IMR-90 (cell line): ENCODE results near the gene FBXO34. TPM values are rescaled to one million over a fixed set of nuclear protein-coding genes. Genes with fewer than 3 reads are reported as not detected.

ENCODE experiments used
- ATAC-seq: fragments of 200-7000 bp; cut with Tn5 transposase; 2 replicates; pipeline ENCODE4 v1.9.1; 2020; ENCODE audit warnings: low read depth, mild to moderate bottlenecking, moderate library complexity
- BruUV-seq: library from RNA; stranded (reverse); fragments of 400-500 nt; replicated peaks from 2 replicates; lab custom pipeline; 2021; lab: Mats Ljungman, UMichigan
- CTCF ChIA-PET: fragments of 300-600 bp; formaldehyde crosslinking; extraction: SDS; loops from one replicate; lab custom pipeline; 2021; ENCODE audit warnings: antibody characterized with exemption; lab: Yijun Ruan, JAX
- POLR2A ChIA-PET: fragments of 300-600 bp; sonication (Branson Sonifier 250); formaldehyde crosslinking; loops from one replicate; lab custom pipeline; 2022; ENCODE audit warnings: antibody characterized with exemption; ENCODE audit not compliant: unreplicated experiment; lab: Charles Lee
- DNase-seq: peaks from one replicate; pipeline ENCODE4 v3.0.0; 2013
- H2AFZ ChIP-seq: replicated peaks from 2 replicates; pipeline ENCODE3; 2013; ENCODE audit warnings: low read length, mild to moderate bottlenecking; ENCODE audit not compliant: poor library complexity
- H2AK5ac ChIP-seq: 2 replicates; pipeline ENCODE4 v1.6.1; 2013; ENCODE audit warnings: low read depth, low read length, inconsistent platforms
- H2AK9ac ChIP-seq: replicated peaks from 2 replicates; pipeline ENCODE3; 2013; ENCODE audit warnings: mild to moderate bottlenecking, low read depth, low read length, moderate library complexity; ENCODE audit not compliant: poor library complexity
- H2BK120ac ChIP-seq: 2 replicates; pipeline ENCODE4 v1.6.1; 2013; ENCODE audit warnings: low read depth, low read length, inconsistent platforms
- H2BK15ac ChIP-seq: 3 replicates; pipeline ENCODE4 v1.6.1; 2013; ENCODE audit warnings: low read depth, low read length, inconsistent platforms
- H2BK20ac ChIP-seq: 2 replicates; pipeline ENCODE4 v1.6.1; 2013; ENCODE audit warnings: low read depth, mild to moderate bottlenecking, inconsistent platforms, low read length, moderate library complexity
- H2BK5ac ChIP-seq: 2 replicates; pipeline ENCODE4 v1.6.1; 2013; ENCODE audit warnings: mild to moderate bottlenecking, low read depth, low read length, inconsistent platforms; ENCODE audit not compliant: poor library complexity, severe bottlenecking
- H3K14ac ChIP-seq: replicated peaks from 2 replicates; pipeline ENCODE4 v1.6.1; 2013; ENCODE audit warnings: low read depth, low read length, inconsistent platforms
- H3K18ac ChIP-seq: 2 replicates; pipeline ENCODE4 v1.6.1; 2013; ENCODE audit warnings: low read depth, low read length, control low read depth
- H3K23ac ChIP-seq: 2 replicates; pipeline ENCODE4 v1.6.1; 2013; ENCODE audit warnings: low read depth, low read length, inconsistent platforms
- H3K27ac ChIP-seq: 2 replicates; pipeline ENCODE4 v1.5.1; 2013; ENCODE audit warnings: mild to moderate bottlenecking, control low read depth, low read length; ENCODE audit not compliant: insufficient read depth
- H3K27me3 ChIP-seq: 2 replicates; pipeline ENCODE4 v1.6.1; 2013; ENCODE audit warnings: low read length; ENCODE audit not compliant: control insufficient read depth, insufficient read depth
- H3K36me3 ChIP-seq: 2 replicates; pipeline ENCODE4 v1.6.1; 2013; ENCODE audit warnings: low read length, mixed read lengths; ENCODE audit not compliant: control insufficient read depth, insufficient read depth
- H3K4ac ChIP-seq: 2 replicates; pipeline ENCODE4 v1.6.1; 2013; ENCODE audit warnings: low read depth, low read length, inconsistent platforms
- H3K4me1 ChIP-seq: 2 replicates; pipeline ENCODE4 v1.6.1; 2013; ENCODE audit warnings: low read length, mixed read lengths; ENCODE audit not compliant: control insufficient read depth, insufficient read depth
- H3K4me2 ChIP-seq: 2 replicates; pipeline ENCODE4 v1.6.1; 2013; ENCODE audit warnings: low read depth, mild to moderate bottlenecking, control low read depth, low read length, moderate library complexity
- H3K4me3 ChIP-seq: 2 replicates; pipeline ENCODE4 v1.5.1; 2013; ENCODE audit warnings: low read depth, mild to moderate bottlenecking, control low read depth, low read length, moderate library complexity; ENCODE audit not compliant: insufficient read depth
- H3K56ac ChIP-seq: 2 replicates; pipeline ENCODE4 v1.6.1; 2013; ENCODE audit warnings: low read length, inconsistent platforms; ENCODE audit not compliant: insufficient read depth; ENCODE audit errors: extremely low read depth
- H3K79me1 ChIP-seq, 2 experiments: 2 replicates each; pipeline ENCODE4 v1.6.1; 2013; ENCODE audit warnings: low read length in 2 of 2, inconsistent platforms in 1 of 2, low read depth in 1 of 2
- H3K9ac ChIP-seq: 2 replicates; pipeline ENCODE4 v1.6.1; 2013; ENCODE audit warnings: low read depth, low read length, control low read depth
- H3K9me1 ChIP-seq: 2 replicates; pipeline ENCODE4 v1.6.1; 2013; ENCODE audit warnings: low read length, inconsistent platforms; ENCODE audit not compliant: insufficient read depth
- H3K9me3 ChIP-seq: 2 replicates; pipeline ENCODE4 v1.6.1; 2013; ENCODE audit warnings: low read length; ENCODE audit not compliant: control insufficient read depth, insufficient read depth
- H4K20me1 ChIP-seq: 2 replicates; pipeline ENCODE4 v1.6.1; 2013; ENCODE audit warnings: low read length, inconsistent platforms; ENCODE audit not compliant: insufficient read depth
- H4K5ac ChIP-seq: 2 replicates; pipeline ENCODE4 v1.6.1; 2013; ENCODE audit warnings: mild to moderate bottlenecking, low read depth, low read length, control low read depth
- H4K8ac ChIP-seq, 2 experiments: 2 replicates each; pipeline ENCODE4 v1.6.1; 2013; ENCODE audit warnings: low read depth in 2 of 2, low read length in 2 of 2, control low read depth in 1 of 2, inconsistent platforms in 1 of 2
- H4K91ac ChIP-seq: 2 replicates; pipeline ENCODE4 v1.6.1; 2013; ENCODE audit warnings: low read depth, low read length, inconsistent platforms; ENCODE audit not compliant: insufficient read depth
- BHLHE40 ChIP-seq: fragments of 150-350 bp; IDR thresholded peaks from 2 replicates; pipeline ENCODE4 v1.6.1; 2016; ENCODE audit warnings: mild to moderate bottlenecking, low read depth, low read length
- CEBPB ChIP-seq: IDR thresholded peaks from 2 replicates; pipeline ENCODE4 v1.6.1; 2012; ENCODE audit warnings: low read depth, low read length, improper control_type of control experiment
- CHD1 ChIP-seq: IDR thresholded peaks from 2 replicates; pipeline ENCODE4 v1.6.1; 2012; ENCODE audit warnings: low read depth, low read length, improper control_type of control experiment
- ELK1 ChIP-seq: fragments of 150-350 bp; IDR thresholded peaks from 2 replicates; pipeline ENCODE4 v1.6.1; 2016; ENCODE audit warnings: low read depth, mild to moderate bottlenecking, low read length, moderate library complexity, borderline replicate concordance
- MAFK ChIP-seq: IDR thresholded peaks from 2 replicates; pipeline ENCODE4 v1.6.1; 2012; ENCODE audit warnings: low read depth, low read length, improper control_type of control experiment
- MAZ ChIP-seq: IDR thresholded peaks from 2 replicates; pipeline ENCODE4 v1.6.1; 2012; ENCODE audit warnings: low read depth, mild to moderate bottlenecking, low read length, improper control_type of control experiment, moderate library complexity, borderline replicate concordance
- NFE2L2 ChIP-seq: fragments of 150-350 bp; IDR thresholded peaks from 2 replicates; pipeline ENCODE4 v1.6.1; 2016; ENCODE audit warnings: low read depth, mild to moderate bottlenecking, low read length
- WGBS, 2 experiments: methylation state at CpG; one replicate each; pipeline versions ENCODE4 v1.1.5 to v1.1.7; 2013; ENCODE audit warnings: missing lambda C conversion rate in 2 of 2; ENCODE audit not compliant: insufficient read length in 1 of 2; ENCODE audit errors: extremely low coverage in 2 of 2; 5-methylcytosine and 5-hydroxymethylcytosine counted together
- dilution Hi-C: fragments of 300-500 bp; cut with HindIII; formaldehyde crosslinking; loops from one replicate; pipeline ENCODE4 v1.14.3; 2018; ENCODE audit warnings: low sequenced_read_pairs; ENCODE audit not compliant: unreplicated experiment
- in situ Hi-C: fragments of 300-500 bp; cut with MboI; formaldehyde crosslinking; loops from 3 replicates; pipeline ENCODE4 v1.14.3; 2019; ENCODE audit warnings: low sequenced_read_pairs, inconsistent platforms, mixed read lengths
- intact Hi-C: fragments of 100-400 bp; cut with micrococcal nuclease; formaldehyde crosslinking; loops from 2 replicates; pipeline ENCODE4 v1.10.0; 2022
- polyA plus RNA-seq, 3 experiments: library from polyadenylated mRNA; depleted of rRNA; stranded (reverse); fragments of >200 nt; gene quantifications; 2 replicates each; pipeline ENCODE4 v1.2.3, GENCODE V29; 2012; ENCODE audit warnings: low replicate concordance in 1 of 3
- total RNA-seq: library from RNA; depleted of rRNA; stranded (reverse); fragments of >200 nt; gene quantifications from 2 replicates; pipeline ENCODE4 v1.2.3, GENCODE V29; 2012

Gene FBXO34
- total and polyA plus RNA-seq, 2 of the 4 experiments (the other 2 are of a cell fraction): 15.4 to 35.1 TPM

GRCh38 chr14:55356913-55357312, 85.7 kb downstream of the FBXO34 start:
- no peaks in the 10 kb centered on the region; the same call in 1 of the 2 replicates for H4K20me1 ChIP-seq
- peaks cover 10 to 31% of the 10 kb centered on the region in 2 experiments; a peak in 3 of 4 replicates for H3K79me1 ChIP-seq
- no peak overlapping the region for H3K4ac ChIP-seq
- peaks cover 12% of the 10 kb centered on the region for H3K36me3 ChIP-seq
- DNase-seq: no peak
- no peak overlapping the region for H3K18ac ChIP-seq
- no peak overlapping the region for H3K14ac ChIP-seq
- H4K91ac ChIP-seq: no peak overlapping the region
- no peak overlapping the region for H3K4me3 ChIP-seq
- no peak overlapping the region for H3K27ac ChIP-seq
- no peak for TF ChIP-seq MAFK
- no peak for TF ChIP-seq ELK1
- TF ChIP-seq BHLHE40: no peak
- no peak for TF ChIP-seq CEBPB
- TF ChIP-seq CHD1: no peak
- TF ChIP-seq MAZ: no peak
- no peak for TF ChIP-seq NFE2L2
- H2AK5ac ChIP-seq: no peak overlapping the region
- H3K9me1 ChIP-seq: peaks cover 5% of the 10 kb centered on the region; the same call in 1 of the 2 replicates
- no peak for ATAC-seq
- H3K9ac ChIP-seq: no peak overlapping the region
- in situ Hi-C loops (no loop called here), intact Hi-C loops (no loop called here), dilution Hi-C loops (no loop called here)
- no peaks in the 10 kb centered on the region for H3K27me3 ChIP-seq
- H2BK5ac ChIP-seq: no peak overlapping the region
- H3K23ac ChIP-seq: no peak overlapping the region
- ChIA-PET POLR2A (no interaction called here), CTCF (interaction anchor here (1.6 kb wide), 1 partner anchor 14 kb away, joined by 3 read pairs; no protein-coding TSS in a partner anchor)
- no peak overlapping the region for H2BK15ac ChIP-seq
- no peak overlapping the region for H4K5ac ChIP-seq
- H2AK9ac ChIP-seq: no peak overlapping the region
- no peak overlapping the region for H4K8ac ChIP-seq
- no CpG with 5 or more reads among the region's 2 CpGs for WGBS, 2 experiments
- H3K9me3 ChIP-seq: no peaks in the 10 kb centered on the region
- H3K56ac ChIP-seq: no peak overlapping the region
- H2BK120ac ChIP-seq: no peak overlapping the region
- H2AFZ ChIP-seq: no peak overlapping the region
- H3K4me1 ChIP-seq: peaks cover 5% of the 10 kb centered on the region
- no peak overlapping the region for H3K4me2 ChIP-seq
- no TSS peak for BruUV-seq
- H2BK20ac ChIP-seq: no peak overlapping the region
